ENCODE results near the gene SLC6A3.

GRCh38 chr5:1483064-1483463, 37.8 kb upstream of the SLC6A3 start:
- TF ChIP-seq CTCF (conservative IDR thresholded peaks at IDR 0.05; ENCODE audit: low read depth, low read length) (no peak), EZH2 (IDR thresholded peaks at IDR 0.05; ENCODE audit: borderline replicate concordance, low read depth, low read length, poor library complexity, severe bottlenecking) (no peak)
